Measurements from ENCODE around the gene SLC25A1.
"Not testable (repeated sequence)": the region's sequence is repeated elsewhere in the genome, so short reads cannot be mapped to it uniquely, and the experiment has no call there.

Gene SLC25A1

GRCh38 chr22:19168088-19168890, 10.2 kb downstream of the SLC25A1 start:
- no peak for DNase-seq

DNA sequence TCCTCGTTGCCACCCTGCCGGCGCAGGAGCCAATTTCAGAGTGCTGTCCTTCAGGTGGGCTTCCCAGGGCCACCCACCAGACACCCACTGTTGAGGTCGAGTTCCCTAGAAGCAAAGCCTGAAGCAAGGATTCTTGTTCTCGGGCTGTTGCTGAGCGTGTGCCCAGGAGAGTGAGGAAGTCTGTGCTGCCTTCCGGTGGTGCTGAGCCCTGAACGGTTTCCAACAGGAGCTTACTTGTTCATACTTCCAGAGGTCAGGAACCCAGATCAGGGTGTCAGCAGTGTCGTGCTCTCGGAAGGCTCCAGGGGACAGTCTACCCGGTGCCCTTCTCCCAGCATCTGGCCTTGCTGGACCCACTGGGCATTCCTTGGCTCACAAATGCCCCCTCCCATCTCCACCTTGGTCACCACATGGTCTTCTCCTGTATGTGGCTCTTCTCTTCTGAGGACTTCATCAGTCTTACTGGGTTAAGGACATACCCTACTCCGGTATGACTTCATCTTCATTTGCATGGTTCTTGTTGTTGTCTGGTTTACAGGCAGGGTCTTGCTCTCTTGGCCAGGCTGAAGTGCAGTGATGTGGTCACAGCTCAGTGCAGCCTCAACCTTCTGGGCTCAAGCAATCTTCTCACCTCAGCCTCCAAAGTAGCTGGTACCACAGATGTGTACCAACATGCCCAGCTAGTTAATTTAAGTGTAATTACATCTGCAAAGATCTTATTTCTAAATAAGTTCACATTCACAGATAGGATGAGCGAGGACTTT, 11.2 kb downstream of the SLC25A1 start:
- no peak for DNase-seq

DNA sequence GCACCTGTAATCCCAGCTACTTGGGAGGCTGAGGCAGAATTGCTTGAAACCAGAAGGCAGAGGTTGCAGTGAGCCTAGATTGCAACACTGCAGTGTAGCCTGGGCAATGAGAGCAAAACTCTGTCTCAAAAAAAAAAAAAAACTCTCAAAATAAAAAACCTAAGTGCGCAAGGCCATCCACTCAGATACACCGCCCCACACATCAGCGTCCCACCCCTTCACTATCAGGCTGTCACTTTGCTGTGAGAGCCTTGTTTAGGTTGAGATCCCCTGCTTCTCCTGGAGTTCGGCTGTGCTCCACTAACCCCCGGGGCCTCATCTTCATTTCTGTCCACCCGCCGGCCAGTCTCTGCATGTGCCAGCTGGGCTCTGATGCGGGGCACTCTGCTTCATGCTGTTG, 12.1 kb downstream of the SLC25A1 start:
- DNase-seq: no peak

- DNase-seq: no peak
These were observed 14.1 kb downstream of the SLC25A1 start for GRCh38 chr22:19164425-19164824.

DNA sequence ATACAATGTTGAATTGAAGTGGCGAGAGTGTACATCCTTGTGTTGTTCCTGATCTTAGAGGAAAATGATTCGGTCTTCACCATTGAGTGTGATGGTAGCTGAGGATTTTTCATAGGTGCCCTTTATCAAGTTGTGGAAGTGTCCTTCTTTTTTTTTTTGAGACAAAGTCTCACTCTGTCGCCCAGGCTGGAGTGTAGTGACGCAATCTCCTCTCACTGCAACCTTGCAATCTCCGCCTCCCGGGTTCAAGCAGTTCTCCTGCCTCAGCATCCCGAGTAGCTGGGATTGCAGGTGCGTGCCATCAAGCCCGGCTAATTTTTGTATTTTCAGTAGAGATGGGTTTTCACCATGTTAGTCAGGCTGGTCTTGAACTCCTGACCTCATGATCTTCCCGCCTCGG, 19.9 kb downstream of the SLC25A1 start:
- DNase-seq: not testable (repeated sequence)

GRCh38 chr22:19156109-19156508, 22.4 kb downstream of the SLC25A1 start:
- not testable (repeated sequence) for DNase-seq

DNA sequence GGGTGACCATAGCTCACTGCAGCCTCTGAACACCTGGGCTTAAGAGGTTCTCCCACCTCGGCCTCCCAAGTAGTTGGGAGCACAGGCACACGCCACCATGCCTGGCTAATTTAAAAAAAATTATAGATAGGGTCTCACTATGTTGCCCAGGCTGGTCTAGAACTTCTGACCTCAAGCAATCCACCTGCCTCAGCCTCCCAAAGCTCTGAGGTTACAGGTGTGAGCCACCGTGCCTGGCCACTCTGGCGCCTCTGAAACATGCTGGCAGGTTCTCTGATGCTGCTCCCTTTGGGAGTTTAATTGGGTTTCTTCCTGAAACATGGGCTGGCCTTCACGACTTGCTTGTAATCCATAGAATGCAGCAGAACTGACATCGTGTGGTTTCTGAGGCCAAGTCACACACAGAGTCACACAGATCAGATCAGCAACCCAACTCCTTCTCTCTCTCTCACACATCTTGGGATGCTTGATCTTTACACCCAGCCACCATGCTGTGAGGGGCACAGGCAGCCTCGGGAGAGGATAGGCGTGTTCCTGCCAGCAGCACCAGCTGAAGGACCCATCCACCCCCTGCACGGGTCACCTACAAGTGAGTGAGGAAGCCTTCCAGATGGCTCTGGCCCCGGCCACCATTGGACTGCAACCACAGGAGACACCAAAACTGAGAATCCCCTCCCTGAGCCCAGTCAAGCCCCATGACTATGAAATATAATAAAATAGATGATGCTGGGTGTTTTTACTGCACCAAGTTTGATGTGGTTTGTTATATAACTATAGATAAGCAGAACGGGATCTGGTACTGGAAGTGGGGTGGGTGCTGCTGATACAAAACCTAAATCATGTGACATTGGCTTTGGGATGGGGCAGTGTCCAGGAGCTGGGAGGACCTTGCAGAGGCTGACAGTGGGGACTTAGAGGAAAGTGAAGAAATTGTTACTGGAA, 25.3 kb downstream of the SLC25A1 start:
- DNase-seq: no peak

DNA sequence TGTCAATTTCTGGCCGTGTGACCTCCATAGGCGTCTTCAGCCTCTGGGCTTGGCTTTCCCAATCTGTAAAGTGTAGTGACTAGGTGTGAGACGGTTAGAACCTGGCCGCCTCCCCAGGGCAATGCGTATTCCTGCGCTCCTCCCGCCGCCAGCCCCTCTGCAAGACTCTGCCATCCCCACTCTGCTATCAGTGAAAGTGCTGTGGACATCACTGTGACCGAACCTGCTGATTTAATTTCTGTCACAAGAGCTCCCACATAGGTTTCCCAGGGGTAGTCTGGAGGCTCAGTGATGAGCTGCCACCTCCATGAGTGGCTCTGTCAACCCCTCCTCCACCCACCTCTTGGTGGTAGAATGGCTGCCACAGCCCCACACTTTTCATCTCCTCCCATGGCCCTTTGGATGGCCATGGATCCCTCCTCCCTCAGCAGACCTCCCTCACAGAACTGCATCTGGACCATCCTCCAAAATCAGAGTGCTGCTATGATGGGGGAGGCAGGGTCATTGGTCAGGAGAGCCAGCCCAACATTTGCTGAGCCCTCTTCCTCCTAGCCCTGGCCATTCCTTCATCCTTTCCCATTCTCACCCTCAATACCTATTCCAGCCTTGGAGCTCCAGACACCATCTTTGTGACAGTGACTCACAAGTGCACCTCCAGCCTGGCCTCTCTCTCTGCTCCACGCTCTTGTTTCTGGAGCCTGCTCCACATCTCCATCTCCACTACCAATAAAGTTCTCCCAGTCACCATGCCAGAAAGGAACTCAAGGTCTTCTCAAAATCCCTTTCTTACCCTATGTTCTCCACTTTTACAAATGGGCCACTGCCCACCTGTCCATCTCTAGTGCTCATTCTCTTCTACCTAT, 27.0 kb downstream of the SLC25A1 start:
- no peak for DNase-seq

GRCh38 chr22:19150482-19151328, 27.8 kb downstream of the SLC25A1 start:
- DNase-seq: no peak

GRCh38 chr22:19149991-19150390, 28.5 kb downstream of the SLC25A1 start, which contains the start of gene GSC2:
TSS of gene GSC2 (minus strand) at chr22:19150292. CDS start at chr22:19150283, 9 bp downstream.
- DNase-seq: no peak

- no peak for DNase-seq
These were observed 29.3 kb downstream of the SLC25A1 start for GRCh38 chr22:19149047-19149883.

DNA sequence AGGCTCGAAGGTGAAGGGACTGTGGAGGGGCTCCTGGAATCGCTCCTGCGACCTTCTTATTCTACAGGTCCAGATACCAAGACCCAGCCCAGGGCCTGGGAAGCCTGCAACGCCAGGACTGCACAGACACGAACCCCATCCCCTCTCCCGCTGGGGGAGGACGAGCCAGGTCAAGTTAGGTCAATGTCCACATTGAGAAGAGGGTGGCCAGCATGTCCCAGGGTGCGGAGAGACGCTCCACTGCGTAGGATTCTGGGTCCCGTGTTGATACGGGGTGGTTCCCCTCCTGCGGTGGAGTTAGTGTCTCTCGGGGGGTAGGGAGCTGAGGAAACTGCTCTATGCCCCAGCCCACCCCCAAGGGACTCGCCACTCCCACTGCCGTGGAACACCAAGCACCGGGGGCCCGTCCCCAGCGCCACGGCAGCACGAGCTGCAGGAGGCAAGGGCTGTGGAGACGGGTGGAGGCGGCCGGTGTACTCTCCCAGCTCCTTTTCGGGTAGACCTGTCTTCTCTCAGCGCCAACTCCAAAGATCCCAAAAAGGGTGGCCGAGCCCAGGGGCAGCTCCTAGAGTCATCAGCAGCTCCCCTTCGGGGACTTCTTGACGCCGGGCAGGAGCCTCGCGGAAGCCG, 30.0 kb downstream of the SLC25A1 start:
- no peak for DNase-seq

DNA sequence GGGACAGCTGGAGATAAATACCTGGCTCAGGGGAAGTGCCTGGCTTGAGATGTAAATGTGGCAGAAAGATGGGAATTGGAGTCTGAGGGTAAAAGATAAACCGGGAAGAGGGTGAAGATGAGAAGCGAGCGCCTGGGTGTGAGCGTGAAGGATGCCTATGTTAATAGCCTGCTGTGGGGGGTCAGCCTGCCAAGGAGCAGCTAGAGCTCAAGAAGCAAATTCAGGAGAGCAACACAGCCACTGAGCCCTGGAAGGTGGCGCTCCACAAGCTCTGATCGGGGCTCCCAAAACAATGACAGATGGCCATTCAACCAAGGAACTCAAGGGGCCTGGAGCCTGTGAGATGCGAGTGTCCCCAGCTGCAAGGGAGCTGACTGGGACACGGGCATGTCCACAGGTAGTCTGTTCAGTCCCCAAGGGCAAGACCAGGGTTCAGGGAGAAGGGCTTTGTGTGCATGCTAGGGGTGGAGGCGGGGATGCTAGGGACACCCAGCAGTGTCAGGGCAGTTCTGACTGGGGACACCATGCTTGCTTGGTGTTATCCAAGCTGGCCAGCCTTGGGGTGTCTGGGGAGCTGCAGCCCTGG, 31.2 kb downstream of the SLC25A1 start:
- DNase-seq: no peak

DNA sequence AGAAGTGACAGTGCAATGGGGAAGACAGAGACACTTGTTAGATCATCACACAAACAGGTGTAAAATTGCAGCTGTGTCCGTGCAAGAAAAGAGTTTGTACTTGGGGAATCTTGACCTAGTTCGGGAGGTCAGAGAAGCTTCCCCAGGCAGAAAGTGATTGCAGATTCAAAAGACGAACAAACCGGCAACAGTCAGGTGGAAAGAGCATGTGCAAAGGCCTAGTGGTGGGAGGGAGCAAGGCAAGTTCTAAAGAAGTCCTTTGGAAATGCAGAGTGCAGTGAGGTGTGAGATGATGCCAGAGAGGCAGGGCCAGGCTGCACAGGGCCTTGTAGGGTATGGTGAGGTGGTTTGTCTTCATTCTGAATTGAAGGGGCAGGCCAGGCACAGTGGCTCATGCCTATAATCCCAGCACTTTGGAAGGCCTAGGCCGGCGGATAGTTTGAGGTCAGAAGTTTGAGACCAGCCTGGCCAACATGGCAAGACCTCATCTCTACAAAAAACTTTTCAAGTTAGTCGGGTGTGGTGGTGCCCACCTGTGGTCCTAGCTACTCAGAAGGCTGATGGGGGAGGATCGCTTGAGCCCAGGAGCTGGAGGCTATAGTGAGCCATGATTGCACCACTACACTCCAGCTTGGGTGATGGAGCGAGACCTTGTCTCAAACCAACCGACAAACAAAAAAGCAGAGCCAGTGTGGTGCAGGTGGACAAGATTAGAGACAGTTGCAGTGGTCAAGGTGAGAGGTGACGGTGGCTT, 32.1 kb downstream of the SLC25A1 start:
- DNase-seq: no peak

- DNase-seq: peak in 1 of 56 donors; percentile 15
These were observed 34.6 kb downstream of the SLC25A1 start for GRCh38 chr22:19143967-19144400.

- no peak for DNase-seq
These were observed 35.3 kb downstream of the SLC25A1 start for GRCh38 chr22:19143212-19143611.

- DNase-seq: no peak
These were observed 36.1 kb downstream of the SLC25A1 start for GRCh38 chr22:19142394-19142793.

All from nucleus accumbens (tissue), 56 donors.